HG03565 (cell line): ENCODE measurements around the gene RIF1.

Source experiments
- ATAC-seq: cut with Tn5 transposase; IDR thresholded peaks from one replicate; pipeline ENCODE4 v1.9.1; 2021; ENCODE audit warnings: mild to moderate bottlenecking, moderate library complexity; ENCODE audit not compliant: unreplicated experiment

Gene RIF1

GRCh38 chr2:151409601-151410484, at the start of gene RIF1:
Gene RIF1 (plus strand): TSS chr2:151409902. CDS start chr2:151410424, 522 bp downstream.
- peak; percentile 88 for ATAC-seq

GRCh38 chr2:151361674-151362370, 47.9 kb upstream of the RIF1 start:
- ATAC-seq: no peak

GRCh38 chr2:151363709-151364108, 46.0 kb upstream of the RIF1 start:
- peak; percentile 81 for ATAC-seq

DNA sequence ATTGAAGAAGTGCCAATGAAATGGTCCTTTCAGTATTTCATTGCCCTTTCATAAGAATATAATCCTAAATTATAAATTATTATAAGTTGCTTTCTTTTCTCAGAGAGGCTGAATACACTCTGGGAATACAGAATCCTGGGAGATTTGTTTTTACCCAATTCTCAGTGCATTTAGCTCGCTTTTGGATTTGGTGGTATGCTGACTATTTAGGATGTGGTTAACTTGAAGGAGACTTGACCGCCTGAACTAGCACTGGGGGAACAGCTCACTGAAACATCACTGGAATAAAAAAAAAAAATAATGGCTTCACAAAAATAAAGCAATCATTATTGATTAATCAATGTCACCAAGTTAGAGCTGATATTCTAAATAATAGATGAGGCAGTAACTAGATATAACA, 42.1 kb upstream of the RIF1 start:
- no peak for ATAC-seq

GRCh38 chr2:151374436-151374835, 35.3 kb upstream of the RIF1 start:
- peak; percentile 98 for ATAC-seq

DNA sequence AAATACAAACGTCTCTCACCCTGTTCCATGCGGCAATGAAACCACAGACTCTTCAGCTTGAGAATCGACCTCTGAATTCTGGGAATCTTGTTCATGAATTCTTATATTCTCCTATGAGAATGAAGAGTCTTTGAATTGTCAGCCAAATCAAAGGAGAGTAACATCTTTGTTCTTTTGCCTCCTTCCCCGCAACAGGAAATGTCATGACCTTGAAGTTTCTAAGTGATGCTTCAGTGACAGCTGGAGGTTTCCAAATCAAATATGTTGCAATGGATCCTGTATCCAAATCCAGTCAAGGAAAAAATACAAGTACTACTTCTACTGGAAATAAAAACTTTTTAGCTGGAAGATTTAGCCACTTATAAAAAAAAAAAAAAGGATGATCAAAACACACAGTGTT, 30.5 kb upstream of the RIF1 start:
- ATAC-seq: no peak

- no peak for ATAC-seq
Measured at GRCh38 chr2:151380580-151381235, 29.0 kb upstream of the RIF1 start.

- no peak for ATAC-seq
Measured at GRCh38 chr2:151381266-151381665, 28.4 kb upstream of the RIF1 start.

- ATAC-seq: no peak
Measured at GRCh38 chr2:151388011-151388410, 21.7 kb upstream of the RIF1 start.

DNA sequence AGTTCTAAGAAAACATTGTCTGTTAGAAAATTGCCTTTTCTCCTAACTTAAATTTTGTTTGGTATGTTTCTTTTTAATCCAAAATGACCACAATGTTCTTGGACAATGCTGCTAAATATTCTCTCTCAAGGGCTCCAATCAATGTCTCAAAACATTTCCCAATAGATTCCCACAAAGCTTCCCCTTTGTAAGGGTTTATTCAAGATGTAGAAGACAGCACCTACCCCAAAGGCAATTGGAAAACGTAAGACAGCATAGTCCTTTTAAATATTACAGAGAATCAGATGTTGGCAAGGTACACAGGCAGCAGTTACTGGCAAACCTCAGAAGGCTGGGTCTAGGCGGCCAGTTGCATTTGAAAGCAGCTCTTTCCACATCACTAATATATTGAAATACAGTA, 18.3 kb upstream of the RIF1 start:
- no peak for ATAC-seq

DNA sequence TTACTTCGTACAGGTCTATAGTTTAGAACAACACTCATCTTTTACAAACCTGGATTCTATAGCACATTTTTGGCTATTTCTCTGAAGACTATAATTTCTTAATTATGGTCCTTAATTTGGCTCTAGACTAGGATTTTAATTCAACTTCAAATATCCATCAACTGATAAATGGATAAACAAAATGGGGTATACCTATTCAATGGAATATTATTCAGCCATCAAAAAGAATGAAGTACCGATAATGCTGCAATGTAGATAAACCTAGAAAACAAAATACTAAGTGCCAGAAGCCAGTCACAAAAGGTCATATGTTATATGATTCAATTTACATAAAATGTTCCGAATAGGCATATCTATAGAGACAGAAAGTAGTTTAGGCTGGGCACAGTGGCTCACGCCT, 15.2 kb upstream of the RIF1 start:
- no peak for ATAC-seq

GRCh38 chr2:151395509-151396374, 14.0 kb upstream of the RIF1 start:
- no peak for ATAC-seq

- no peak for ATAC-seq
Measured at GRCh38 chr2:151399981-151400380, 9.7 kb upstream of the RIF1 start.

DNA sequence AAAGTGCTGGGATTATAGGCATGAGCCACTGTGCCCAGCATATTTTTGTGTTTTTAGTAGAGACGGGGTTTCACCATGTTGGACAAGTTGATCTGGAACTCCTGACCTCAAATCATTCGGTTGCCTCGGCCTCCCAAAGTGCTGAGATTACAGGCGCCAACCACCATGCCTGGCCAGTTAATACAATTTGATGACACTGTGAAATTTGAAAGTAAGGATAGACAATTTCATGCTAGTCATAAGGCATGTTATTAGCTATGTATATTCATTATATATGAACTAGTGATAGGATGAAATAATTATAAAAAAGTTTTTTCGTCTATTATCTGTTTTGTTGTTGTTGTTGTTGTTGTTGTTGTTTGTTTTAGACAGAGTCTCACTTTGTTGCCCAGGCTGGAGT, 8.6 kb upstream of the RIF1 start:
- no peak for ATAC-seq

DNA sequence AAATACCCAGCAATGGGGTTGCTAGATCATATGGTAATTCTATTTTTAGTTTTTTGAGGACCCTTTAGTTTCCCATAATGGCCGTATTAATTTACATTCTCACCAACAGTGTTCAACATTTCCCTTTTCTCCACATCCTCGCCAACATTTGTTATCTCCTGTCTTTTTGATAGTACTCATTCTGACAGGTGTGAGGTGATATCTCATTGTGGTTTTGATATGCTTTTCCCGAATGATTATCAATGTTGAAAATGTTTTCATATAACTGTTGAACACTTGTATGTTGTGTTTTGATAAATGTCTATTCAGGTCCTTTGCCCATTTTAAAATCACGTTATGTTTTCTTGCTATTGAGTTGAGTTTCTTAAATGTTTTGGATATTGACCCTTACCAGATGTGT, 5.8 kb upstream of the RIF1 start:
- no peak for ATAC-seq

DNA sequence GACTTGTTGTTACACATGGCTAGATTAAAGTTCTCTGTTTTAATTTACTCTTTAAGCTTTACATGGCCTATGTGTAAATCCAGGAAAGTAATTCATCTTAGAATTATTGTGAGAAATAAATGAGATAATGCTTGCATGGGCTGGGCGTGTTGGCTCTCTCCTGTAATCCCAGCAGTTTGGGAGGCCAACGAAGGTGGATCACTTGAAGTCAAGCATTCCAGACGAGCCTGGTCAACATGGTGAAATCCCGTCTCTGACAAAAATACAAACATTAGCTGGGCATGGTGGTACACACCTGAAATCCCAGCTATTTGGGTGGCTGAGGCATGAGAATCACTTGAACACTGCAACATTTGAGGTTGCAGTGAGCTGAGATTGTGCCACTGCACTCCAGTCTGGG, 4.3 kb upstream of the RIF1 start:
- no peak for ATAC-seq

DNA sequence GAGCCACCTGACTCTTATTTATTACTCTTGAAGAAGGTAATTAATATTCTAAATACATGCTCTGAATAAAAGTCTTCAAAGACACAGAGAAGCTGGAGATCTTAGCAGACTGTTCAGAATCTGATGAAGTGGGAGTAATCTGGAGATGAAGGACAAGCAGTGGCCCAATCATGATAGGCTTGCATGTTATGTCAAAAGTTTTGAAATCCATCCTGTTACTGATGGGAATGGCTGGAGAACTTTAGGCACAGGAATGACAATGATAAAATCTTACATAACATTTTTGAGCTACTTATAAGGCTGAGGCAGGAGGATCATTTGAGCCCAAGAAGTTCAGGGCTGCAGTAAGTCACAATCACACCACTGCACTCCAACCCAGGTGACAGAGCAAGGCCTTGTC, 2.4 kb upstream of the RIF1 start:
- no peak for ATAC-seq

- ATAC-seq: no peak
Measured at GRCh38 chr2:151408788-151409600, 708 bp upstream of the RIF1 start.

GRCh38 chr2:151410485-151410834, 758 bp downstream of the RIF1 start:
- peak; percentile 27 for ATAC-seq

DNA sequence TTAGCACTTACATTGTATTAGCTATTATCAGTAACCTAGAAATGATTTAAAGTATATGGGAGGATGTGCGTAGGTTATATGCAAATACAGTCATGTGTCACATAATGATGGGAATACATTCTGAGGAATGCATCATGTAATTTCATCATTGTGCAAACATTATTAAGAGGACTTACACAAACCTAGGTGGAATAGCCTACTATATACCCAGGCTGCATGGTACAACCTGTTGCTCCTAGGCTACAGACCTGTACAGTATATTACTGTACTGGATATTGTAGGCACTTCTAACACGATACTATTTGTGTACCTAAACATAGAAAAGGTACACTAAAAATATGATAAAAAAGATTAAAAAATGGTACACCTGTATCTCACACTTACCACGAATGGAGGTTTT, 7.9 kb downstream of the RIF1 start:
- no peak for ATAC-seq
